GM10847 (cell line): ENCODE results near the gene GAB1.

Experiments
- POLR2A ChIP-seq: IDR thresholded peaks from 2 replicates; pipeline ENCODE4 v1.6.1; 2011; ENCODE audit not compliant: insufficient read length; ENCODE audit errors: extremely low read depth

The GAB1 gene

GRCh38 chr4:143389579-143390195 lies 53.0 kb downstream of the GAB1 start:
- TF ChIP-seq POLR2A = no peak

DNA sequence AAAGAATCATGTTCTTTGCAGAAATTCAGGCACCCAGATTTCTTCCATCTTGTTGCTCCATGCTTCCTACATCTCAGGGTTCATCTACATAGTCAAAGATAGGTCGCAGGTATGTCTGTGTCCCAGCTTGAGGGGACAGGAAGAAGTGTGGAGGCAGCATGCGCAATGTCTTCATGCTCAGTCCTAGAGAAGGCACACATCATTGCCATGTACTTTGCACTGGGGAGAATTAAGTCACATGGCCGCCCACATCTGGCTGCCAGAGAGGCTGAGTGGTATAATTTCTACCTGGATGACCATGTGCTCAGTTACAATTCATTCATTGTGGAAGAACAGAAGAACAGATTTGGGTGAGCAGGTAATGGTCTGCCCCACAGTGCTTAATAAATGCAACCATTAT lies 54.1 kb downstream of the GAB1 start:
- TF ChIP-seq POLR2A = no peak

DNA sequence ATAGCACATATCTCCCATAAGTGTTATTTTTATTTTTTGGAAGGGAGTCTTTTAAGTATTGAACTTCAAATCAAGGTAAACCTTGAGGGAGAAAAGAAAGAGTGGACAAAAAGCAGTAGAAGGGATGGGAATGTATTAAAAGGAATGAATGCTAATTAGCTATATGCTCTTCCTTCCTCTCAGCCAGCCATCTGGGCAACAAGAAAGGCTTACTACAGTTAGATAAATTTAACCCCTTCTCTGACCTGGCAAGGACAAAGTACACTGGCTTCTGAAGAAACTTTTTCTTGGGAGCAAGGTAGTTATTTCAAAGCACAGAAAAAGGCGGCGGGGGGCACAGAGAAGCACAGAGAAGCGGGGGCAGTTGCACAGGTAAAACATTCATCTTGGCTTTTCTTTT lies 54.6 kb downstream of the GAB1 start:
- TF ChIP-seq POLR2A = no peak

DNA sequence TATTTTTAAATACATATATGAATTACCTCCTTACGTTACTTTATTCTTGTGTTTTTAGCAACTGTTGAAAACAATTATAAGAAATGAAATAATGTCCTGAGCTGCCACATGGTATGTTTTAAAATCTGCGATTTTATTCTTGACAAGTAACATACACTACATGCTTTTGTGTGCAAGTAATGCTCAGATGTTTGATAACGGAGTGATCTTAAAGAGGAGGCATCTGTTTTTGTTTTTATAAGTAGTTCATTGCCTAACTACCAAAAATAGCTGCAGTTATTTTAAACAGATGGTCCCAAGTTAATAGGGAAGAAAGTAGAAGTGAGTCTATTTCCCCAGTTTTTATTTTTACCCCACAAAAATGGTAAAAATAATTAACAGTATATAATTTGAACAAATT lies 55.2 kb downstream of the GAB1 start:
- TF ChIP-seq POLR2A = no peak

DNA sequence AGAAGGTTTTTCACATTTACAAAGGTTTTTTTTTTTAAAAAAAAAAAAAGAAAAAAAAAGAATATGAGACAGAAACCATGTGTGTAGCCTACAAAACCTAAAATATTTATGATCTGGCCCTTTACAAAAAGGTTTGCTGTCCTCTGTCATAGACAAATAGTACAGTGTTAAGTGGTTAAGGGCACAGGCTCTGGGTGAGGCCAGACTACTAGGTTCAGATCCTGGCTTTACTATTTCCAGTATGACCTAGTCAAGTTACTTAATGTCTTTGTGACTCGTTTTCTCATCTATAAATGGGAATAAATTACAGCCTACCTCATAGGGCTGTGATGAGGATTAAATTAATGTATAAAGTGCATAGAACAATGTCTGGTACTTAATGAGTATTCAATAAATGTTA lies 56.5 kb downstream of the GAB1 start:
- no peak for TF ChIP-seq POLR2A

- no peak for TF ChIP-seq POLR2A
Observed at GRCh38 chr4:143394739-143395453, 58.2 kb downstream of the GAB1 start.

DNA sequence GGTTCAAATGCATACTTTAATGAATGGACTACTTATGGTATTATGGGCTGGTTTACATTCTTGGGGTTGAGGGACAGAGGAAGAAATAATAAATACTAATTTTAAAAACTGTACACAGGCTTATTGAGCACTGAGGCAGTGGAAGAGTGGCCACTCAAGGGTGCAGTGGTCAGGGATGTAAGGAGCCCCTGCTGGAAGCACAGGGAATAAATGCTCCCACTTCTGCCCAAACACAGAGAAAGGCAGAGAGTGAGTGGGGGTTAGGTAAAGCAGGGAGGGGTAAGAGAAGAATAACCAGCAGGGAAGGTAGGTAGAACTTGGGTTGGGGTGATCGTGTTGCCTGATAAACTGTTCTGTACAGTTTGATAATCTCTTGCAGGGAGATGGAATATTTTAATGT lies 60.0 kb downstream of the GAB1 start:
- TF ChIP-seq POLR2A = no peak

DNA sequence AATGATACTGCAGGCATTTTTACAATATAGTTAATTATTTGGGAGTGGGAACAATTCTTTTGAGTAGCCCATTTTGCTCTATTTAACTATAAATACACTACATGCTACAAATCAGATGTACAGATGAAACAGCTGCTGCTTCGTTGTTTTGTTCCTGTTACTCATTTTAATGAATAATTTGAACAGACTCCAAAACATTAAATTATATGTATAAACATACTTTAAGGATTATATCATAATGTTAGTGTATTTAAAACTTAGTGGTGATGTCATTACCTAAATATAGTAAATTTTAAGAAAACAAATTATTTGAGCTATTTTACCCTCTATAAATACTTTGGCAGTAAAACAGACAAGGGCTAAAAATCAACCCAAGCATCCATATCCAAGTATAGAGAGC lies 60.7 kb downstream of the GAB1 start:
- TF ChIP-seq POLR2A = no peak

DNA sequence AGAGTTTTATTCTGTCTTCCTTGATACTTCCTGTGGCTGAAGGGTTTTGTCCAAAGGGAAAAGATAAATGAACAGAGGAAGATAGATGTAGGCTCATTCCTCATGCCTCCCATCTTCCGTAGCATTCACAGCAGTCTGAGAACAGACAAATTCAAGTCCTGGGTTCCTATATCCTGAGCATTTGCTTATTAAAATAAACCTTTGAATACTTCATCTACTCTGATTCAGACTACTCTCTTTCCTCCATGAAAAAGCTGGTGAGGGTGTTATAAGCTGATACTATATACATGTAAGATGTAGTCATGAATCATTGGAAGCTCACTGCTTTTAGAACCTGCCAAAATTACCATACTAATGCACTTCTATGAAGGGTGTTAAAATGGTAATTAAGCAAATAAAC lies 61.2 kb downstream of the GAB1 start:
- TF ChIP-seq POLR2A = no peak

- TF ChIP-seq POLR2A = no peak
Observed at GRCh38 chr4:143399113-143399949, 62.7 kb downstream of the GAB1 start.

- no peak for TF ChIP-seq POLR2A
Observed at GRCh38 chr4:143400082-143400481, 63.4 kb downstream of the GAB1 start.

GRCh38 chr4:143402776-143403552 lies 66.3 kb downstream of the GAB1 start:
- no peak for TF ChIP-seq POLR2A

GRCh38 chr4:143403553-143403820 lies 66.8 kb downstream of the GAB1 start:
- TF ChIP-seq POLR2A = no peak

DNA sequence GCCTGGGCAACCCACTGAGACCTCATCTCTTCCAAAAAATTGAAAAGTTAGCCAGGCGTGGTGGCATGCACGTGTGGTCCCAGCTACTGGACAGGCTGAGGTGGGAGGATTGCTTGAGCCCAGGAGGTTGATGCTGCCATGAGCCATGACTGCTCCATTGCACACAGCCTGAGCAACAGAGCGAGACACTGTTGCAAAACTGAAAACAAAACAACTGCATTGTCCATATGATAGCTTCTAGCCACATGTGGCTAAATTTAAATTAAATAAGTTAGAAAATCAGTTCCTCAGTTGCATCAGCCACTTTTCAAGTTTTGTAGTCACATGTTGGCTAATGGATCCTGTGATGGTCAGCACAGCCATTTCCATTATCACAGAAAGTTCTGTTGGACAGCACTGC lies 67.9 kb downstream of the GAB1 start:
- TF ChIP-seq POLR2A = no peak

- no peak for TF ChIP-seq POLR2A
Observed at GRCh38 chr4:143405075-143405730, 68.5 kb downstream of the GAB1 start.
